Astrocyte (in vitro differentiated cells and primary cell): ENCODE data around the gene NCSTN. TPM values are rescaled to one million over a fixed set of nuclear protein-coding genes. Genes with fewer than 3 reads are reported as not detected.

Experiments used
- DNase-seq: peaks from one replicate; pipeline ENCODE4 v3.0.0-alpha.2; 2010; ENCODE audit warnings: low read depth
- FAIRE-seq: peaks from 2 replicates; lab custom pipeline; 2011; peaks lifted over from hg19 to GRCh38; lab: Jason Lieb, UNC
- H2AFZ ChIP-seq: 2 replicates; pipeline ENCODE4 v1.6.0; 2012; ENCODE audit warnings: low read depth, low read length, inconsistent platforms
- H3K27ac ChIP-seq: 2 replicates; pipeline ENCODE4 v1.5.1; 2011; ENCODE audit warnings: low read depth, low read length, inconsistent platforms
- H3K27me3 ChIP-seq: 2 replicates; pipeline ENCODE4 v1.6.0; 2011; ENCODE audit warnings: low read length, inconsistent platforms; ENCODE audit not compliant: insufficient read depth
- H3K36me3 ChIP-seq: 2 replicates; pipeline ENCODE4 v1.5.1; 2011; ENCODE audit warnings: low read length, inconsistent platforms; ENCODE audit not compliant: insufficient read depth
- H3K4me1 ChIP-seq: 2 replicates; pipeline ENCODE4 v1.5.1; 2011; ENCODE audit warnings: low read length, inconsistent platforms; ENCODE audit not compliant: insufficient read depth
- H3K4me2 ChIP-seq: 2 replicates; pipeline ENCODE4 v1.6.0; 2012; ENCODE audit warnings: low read length, inconsistent platforms
- H3K4me3 ChIP-seq: 2 replicates; pipeline ENCODE4 v1.5.1; 2011; ENCODE audit warnings: low read depth, mild to moderate bottlenecking, low read length, inconsistent platforms; ENCODE audit not compliant: insufficient read depth
- H3K79me2 ChIP-seq: 2 replicates; pipeline ENCODE4 v1.6.0; 2012; ENCODE audit warnings: mild to moderate bottlenecking, low read length, inconsistent platforms; ENCODE audit not compliant: insufficient read depth
- H3K9ac ChIP-seq: 2 replicates; pipeline ENCODE4 v1.6.0; 2012; ENCODE audit warnings: mild to moderate bottlenecking, low read length, inconsistent platforms
- H3K9me3 ChIP-seq: 2 replicates; pipeline ENCODE4 v1.5.1; 2012; ENCODE audit warnings: low read depth, mild to moderate bottlenecking, low read length, inconsistent platforms; ENCODE audit not compliant: insufficient read depth
- H4K20me1 ChIP-seq: 2 replicates; pipeline ENCODE4 v1.6.0; 2012; ENCODE audit warnings: low read length, inconsistent platforms; ENCODE audit not compliant: insufficient read depth
- H3K27ac Mint-ChIP-seq: one replicate; pipeline ENCODE4 v1.8.0; 2021; ENCODE audit warnings: mild to moderate bottlenecking, mixed read lengths; ENCODE audit not compliant: unreplicated experiment
- H3K27me3 Mint-ChIP-seq: one replicate; pipeline ENCODE4 v1.8.0; 2021; ENCODE audit warnings: low read depth, mixed read lengths; ENCODE audit not compliant: unreplicated experiment
- H3K36me3 Mint-ChIP-seq: one replicate; pipeline ENCODE4 v1.8.0; 2021; ENCODE audit warnings: low read depth, mixed read lengths; ENCODE audit not compliant: unreplicated experiment
- H3K4me1 Mint-ChIP-seq: one replicate; pipeline ENCODE4 v1.8.0; 2021; ENCODE audit warnings: low read depth, mixed read lengths; ENCODE audit not compliant: unreplicated experiment
- H3K4me3 Mint-ChIP-seq: one replicate; pipeline ENCODE4 v1.8.0; 2021; ENCODE audit warnings: mild to moderate bottlenecking, moderate library complexity, mixed read lengths; ENCODE audit not compliant: unreplicated experiment
- H3K9me3 Mint-ChIP-seq: one replicate; pipeline ENCODE4 v1.8.0; 2021; ENCODE audit warnings: mild to moderate bottlenecking, mixed read lengths; ENCODE audit not compliant: unreplicated experiment
- EZH2 ChIP-seq: IDR thresholded peaks from 2 replicates; pipeline ENCODE4 v1.6.1; 2012; ENCODE audit warnings: mild to moderate bottlenecking, low read length, inconsistent platforms; ENCODE audit not compliant: insufficient read depth
- total RNA-seq: library from RNA; stranded (reverse); gene quantifications from 2 replicates; pipeline ENCODE4 v1.2.1, GENCODE V29; 2021
- TF ChIP-seq, protein P1 (sequence below): IDR thresholded peaks from 2 replicates; pipeline ENCODE4 v1.5.1; 2011; ENCODE audit warnings: low read depth, mild to moderate bottlenecking, inconsistent platforms, low read length, moderate library complexity; ENCODE audit not compliant: insufficient read depth

The NCSTN gene
- total RNA-seq, 1 donor from 2014 or later = 171 TPM

DNA sequence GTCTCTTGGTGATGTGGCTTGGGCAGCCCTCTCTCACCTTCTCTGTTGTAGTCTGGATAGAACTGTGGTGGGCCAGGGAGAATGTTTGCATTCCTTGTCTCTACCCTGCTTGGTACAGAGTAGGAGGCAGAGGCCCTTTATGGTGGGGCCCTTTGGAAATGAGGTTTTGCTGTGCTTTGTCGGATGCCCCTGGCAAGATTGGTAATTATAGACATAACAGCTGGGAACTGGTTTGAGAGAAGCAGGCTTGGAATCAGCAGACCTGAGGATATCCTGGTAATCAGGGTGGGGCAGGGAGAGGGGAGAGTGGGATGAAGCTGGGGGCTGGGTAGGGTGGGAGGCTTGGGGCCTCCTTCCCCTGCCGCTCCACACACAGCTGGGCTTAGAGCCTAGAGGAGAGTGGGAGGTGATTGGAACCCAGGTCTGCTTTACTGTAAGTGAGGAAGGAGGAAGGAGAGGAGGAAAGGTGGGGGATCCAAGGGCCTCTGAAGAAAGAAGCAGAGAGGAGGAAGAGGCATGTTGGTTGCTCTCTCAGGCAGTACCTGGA lies 62.2 kb downstream of the NCSTN start:
- FAIRE-seq (no peak), DNase-seq (no peak)
- peaks cover 66% of the 10 kb centered on the region for H3K4me1 Mint-ChIP-seq
- no peaks in the 10 kb centered on the region for H3K27me3 ChIP-seq
- H3K27me3 Mint-ChIP-seq = no peaks in the 10 kb centered on the region
- peaks cover 25% of the 10 kb centered on the region for H3K4me1 ChIP-seq
- H3K4me3 ChIP-seq = no peak overlapping the region
- no peaks in the 10 kb centered on the region for H3K9me3 ChIP-seq
- no peaks in the 10 kb centered on the region for H3K36me3 ChIP-seq
- H3K4me3 Mint-ChIP-seq = no peak overlapping the region
- H4K20me1 ChIP-seq = peaks cover 21% of the 10 kb centered on the region
- no peak overlapping the region for H2AFZ ChIP-seq
- H3K27ac ChIP-seq = no peak overlapping the region
- H3K4me2 ChIP-seq = no peak overlapping the region
- no peak for TF ChIP-seq EZH2
- TF ChIP-seq, protein P1, sequence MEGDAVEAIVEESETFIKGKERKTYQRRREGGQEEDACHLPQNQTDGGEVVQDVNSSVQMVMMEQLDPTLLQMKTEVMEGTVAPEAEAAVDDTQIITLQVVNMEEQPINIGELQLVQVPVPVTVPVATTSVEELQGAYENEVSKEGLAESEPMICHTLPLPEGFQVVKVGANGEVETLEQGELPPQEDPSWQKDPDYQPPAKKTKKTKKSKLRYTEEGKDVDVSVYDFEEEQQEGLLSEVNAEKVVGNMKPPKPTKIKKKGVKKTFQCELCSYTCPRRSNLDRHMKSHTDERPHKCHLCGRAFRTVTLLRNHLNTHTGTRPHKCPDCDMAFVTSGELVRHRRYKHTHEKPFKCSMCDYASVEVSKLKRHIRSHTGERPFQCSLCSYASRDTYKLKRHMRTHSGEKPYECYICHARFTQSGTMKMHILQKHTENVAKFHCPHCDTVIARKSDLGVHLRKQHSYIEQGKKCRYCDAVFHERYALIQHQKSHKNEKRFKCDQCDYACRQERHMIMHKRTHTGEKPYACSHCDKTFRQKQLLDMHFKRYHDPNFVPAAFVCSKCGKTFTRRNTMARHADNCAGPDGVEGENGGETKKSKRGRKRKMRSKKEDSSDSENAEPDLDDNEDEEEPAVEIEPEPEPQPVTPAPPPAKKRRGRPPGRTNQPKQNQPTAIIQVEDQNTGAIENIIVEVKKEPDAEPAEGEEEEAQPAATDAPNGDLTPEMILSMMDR = no peak
- no peak overlapping the region for H3K27ac Mint-ChIP-seq
- no peaks in the 10 kb centered on the region for H3K9me3 Mint-ChIP-seq
- peaks cover 6% of the 10 kb centered on the region for H3K36me3 Mint-ChIP-seq
- peaks cover 16% of the 10 kb centered on the region for H3K79me2 ChIP-seq
- no peak overlapping the region for H3K9ac ChIP-seq

DNA sequence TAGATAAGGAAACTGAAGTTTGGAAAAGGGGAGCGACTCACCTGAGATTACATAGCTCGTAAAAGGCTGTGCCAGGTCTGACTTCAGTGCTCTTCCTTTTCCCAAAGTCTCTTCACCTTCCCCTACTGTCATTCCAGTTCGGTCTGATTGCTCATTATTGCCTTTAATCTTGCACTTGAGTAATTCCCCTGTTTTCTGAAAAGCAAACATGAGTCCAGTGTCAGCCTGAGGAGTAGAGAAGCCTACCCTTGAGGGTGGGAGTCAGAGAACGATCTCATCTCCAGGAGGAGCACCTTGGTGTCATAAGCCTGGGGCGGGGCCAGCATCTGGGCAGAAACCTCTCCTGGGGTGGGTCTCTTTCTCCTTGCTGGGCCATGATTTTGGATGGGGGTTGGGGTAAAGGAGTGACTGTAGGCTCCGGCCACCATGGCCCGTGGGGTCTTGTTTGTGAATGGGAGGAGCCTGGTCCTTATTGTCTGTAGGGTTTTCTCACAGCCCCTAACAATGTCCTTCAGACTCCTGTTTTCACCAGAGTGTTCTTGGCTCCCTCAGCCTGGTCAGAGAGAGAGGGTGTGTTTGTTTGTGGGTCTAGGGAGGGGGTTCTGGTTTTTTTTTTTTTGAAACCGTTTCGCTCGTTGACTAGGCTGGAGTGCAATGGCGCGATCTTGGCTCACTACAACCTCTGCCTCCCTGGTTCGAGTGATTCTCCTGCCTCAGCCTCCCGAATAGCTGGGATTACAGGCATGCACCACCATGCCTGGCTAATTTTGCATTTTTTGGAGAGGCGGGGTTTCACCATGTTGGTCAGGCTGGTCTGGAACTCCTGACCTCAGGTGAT lies 63.2 kb downstream of the NCSTN start:
- FAIRE-seq (no peak), DNase-seq (no peak)
- Histone ChIP-seq H3K27ac (no peak overlapping the region), H4K20me1 (peaks cover 20% of the 10 kb centered on the region), H3K4me3 (no peak overlapping the region), H3K4me1 (peaks cover 22% of the 10 kb centered on the region), H3K9me3 (no peaks in the 10 kb centered on the region), H3K36me3 (no peaks in the 10 kb centered on the region), H3K79me2 (peaks cover 17% of the 10 kb centered on the region), H3K27me3 (no peaks in the 10 kb centered on the region), H2AFZ (no peak overlapping the region), H3K9ac (no peak overlapping the region), H3K4me2 (no peak overlapping the region)
- H3K36me3 Mint-ChIP-seq = peaks cover 6% of the 10 kb centered on the region
- H3K9me3 Mint-ChIP-seq = no peaks in the 10 kb centered on the region
- TF ChIP-seq, protein P1 = no peak
- no peak for TF ChIP-seq EZH2
- H3K4me3 Mint-ChIP-seq = no peak overlapping the region
- no peak overlapping the region for H3K27ac Mint-ChIP-seq
- H3K4me1 Mint-ChIP-seq = peaks cover 69% of the 10 kb centered on the region
- H3K27me3 Mint-ChIP-seq = no peaks in the 10 kb centered on the region
